Measurements from ENCODE around the gene UBE2I.

The UBE2I gene

GRCh38 chr16:1361685-1362360 is 52.4 kb downstream of the UBE2I start:
- no peak for DNase-seq (ENCODE audit: low spot score)

- DNase-seq (ENCODE audit: low spot score): no peak
These were observed 53.4 kb downstream of the UBE2I start for GRCh38 chr16:1362807-1363206.

- peak; percentile 59 for DNase-seq (ENCODE audit: low spot score)
These were observed 54.1 kb downstream of the UBE2I start for GRCh38 chr16:1363501-1364041.

GRCh38 chr16:1364510-1364909 is 55.1 kb downstream of the UBE2I start:
- DNase-seq (ENCODE audit: low spot score): no peak

- DNase-seq (ENCODE audit: low spot score): no peak
These were observed 56.8 kb downstream of the UBE2I start for GRCh38 chr16:1366060-1366711.

- no peak for DNase-seq (ENCODE audit: low spot score)
These were observed 57.4 kb downstream of the UBE2I start for GRCh38 chr16:1366712-1367299.

GRCh38 chr16:1367486-1368174 is 58.2 kb downstream of the UBE2I start:
- no peak for DNase-seq (ENCODE audit: low spot score)

- DNase-seq (ENCODE audit: low spot score): no peak
These were observed 61.9 kb downstream of the UBE2I start for GRCh38 chr16:1371054-1371978.

GRCh38 chr16:1372292-1372950 is 63.0 kb downstream of the UBE2I start:
- no peak for DNase-seq (ENCODE audit: low spot score)

GRCh38 chr16:1374418-1375297 is 65.2 kb downstream of the UBE2I start:
- DNase-seq (ENCODE audit: low spot score): no peak

GRCh38 chr16:1375298-1375640 is 65.8 kb downstream of the UBE2I start:
- no peak for DNase-seq (ENCODE audit: low spot score)

GRCh38 chr16:1375741-1376410 is 66.4 kb downstream of the UBE2I start:
- no peak for DNase-seq (ENCODE audit: low spot score)

All from CD4-positive, alpha-beta T cell treated with Interleukin-6 at 100 ng/mL for 8 hours (primary cell).